HG02588 (cell line): ENCODE measurements around the gene NCKAP5.
"Not testable (repeated sequence)": the region's sequence is repeated elsewhere in the genome, so short reads cannot be mapped to it uniquely, and the experiment has no call there.

Experiments used
- ATAC-seq: cut with Tn5 transposase; IDR thresholded peaks from one replicate; pipeline ENCODE4 v1.9.1; 2021; ENCODE audit warnings: mild to moderate bottlenecking, moderate library complexity; ENCODE audit not compliant: unreplicated experiment

Gene NCKAP5

GRCh38 chr2:132875193-132875592 is 693.1 kb downstream of the NCKAP5 start:
- no peak for ATAC-seq

DNA sequence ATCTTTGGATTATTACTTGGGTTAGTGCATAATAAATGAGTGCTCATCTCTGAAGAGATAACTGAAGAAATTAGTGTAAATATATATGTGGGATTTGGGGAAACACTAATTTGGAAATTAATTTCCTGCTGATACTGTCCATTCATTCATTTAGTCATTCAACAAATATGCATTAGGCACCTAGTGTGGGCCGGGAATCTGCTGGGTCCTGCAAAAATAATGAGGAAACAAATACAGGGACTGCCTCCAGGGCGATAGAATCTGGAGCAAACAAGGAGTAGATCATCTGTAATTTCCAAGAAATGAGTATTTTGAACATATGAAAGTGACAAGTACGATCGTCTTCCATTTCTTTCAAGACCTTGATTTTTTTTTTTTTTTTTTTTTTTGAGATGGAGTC is 694.5 kb downstream of the NCKAP5 start:
- no peak for ATAC-seq

DNA sequence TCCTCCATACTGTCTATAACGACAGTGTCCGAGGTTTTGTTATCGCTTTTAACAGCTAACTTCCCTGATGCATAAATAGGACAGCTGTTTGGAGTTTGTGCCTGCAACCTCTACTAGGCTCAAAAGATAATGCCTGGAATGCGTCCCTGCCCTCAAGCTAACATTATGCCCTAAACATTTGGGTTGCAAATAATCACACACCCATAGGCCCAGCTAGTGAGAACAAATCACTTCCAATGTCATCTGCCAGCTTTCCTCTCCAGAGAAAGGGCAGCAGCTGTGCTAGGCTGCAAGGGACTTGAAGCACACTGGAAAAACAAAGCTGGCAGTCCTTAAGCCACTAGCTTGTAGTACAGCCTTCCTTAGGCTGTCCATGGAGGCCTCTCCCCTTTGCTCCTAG is 696.4 kb downstream of the NCKAP5 start:
- no peak for ATAC-seq

DNA sequence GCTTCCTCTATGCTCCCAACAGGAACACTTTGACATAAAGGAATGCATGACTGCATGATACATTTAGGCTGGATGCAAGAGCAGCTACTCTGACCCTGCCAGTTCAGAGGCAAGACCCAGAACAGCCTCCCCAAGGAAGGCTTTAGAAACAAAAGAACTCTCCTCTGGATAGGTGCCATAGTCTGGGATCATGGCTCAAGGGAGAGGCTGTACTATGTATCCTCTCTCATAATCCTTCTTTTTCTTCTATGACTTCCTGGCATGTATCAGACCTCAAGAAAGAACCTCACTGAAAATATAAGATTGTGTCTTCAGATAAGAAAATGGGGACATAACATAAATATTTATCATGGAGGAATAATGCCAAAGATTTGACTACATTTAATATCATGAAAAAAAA is 704.3 kb downstream of the NCKAP5 start:
- ATAC-seq, result no peak

DNA sequence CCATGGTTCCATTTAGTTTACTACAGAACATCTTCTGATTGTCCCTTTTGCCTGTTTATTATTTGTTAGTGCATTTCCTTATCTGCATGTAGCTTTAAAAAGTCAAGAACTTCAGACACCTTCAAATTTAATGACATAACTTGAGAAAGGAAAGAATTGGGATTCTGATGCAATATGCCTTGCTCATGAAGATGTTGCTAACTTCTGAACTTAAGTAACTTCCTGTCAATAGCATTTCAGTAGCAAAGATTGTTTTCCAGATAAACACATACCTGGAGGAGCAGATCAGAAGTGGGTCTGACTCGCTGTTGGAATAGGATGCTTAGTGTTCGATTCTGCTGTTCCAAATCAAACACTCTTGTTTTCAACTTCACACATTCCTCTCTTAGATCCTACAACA is 708.0 kb downstream of the NCKAP5 start:
- ATAC-seq, result no peak

DNA sequence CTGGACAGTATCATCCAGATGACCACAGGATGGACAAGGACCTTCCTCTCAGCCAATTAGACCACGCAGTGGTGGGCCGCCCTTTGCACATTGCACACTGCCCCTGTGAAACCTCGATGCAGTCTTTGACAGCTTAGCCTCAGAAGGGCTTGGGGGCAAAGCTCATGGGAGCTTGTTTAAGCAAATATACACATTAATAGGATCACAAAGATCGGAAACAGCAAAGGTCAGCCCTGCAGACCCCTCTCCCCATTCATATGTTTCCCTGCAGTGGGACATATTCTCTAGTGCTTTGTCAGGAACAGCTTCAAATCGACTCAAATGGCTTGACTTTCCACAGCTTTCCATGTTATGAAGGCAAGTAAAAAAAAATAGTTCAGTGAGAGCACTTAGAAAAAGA is 708.7 kb downstream of the NCKAP5 start:
- ATAC-seq, result no peak

DNA sequence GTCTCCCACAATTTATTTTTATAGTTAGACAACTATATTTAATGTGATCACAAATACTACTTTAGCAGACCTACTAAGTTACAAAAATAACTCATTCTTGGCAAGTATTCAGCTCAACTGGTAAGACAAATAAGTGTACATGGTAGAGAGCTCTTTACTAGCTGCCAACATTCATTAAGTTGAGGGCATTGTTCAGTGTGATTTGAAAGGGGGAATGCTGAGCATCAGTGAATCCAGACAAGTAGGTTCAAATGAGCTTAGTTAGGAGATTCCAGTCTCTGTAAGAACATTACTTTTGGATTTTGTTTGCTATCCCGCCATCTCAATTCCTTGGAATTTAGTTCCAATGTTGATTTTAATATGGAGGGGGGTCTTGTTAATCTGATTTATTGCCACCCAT is 710.9 kb downstream of the NCKAP5 start:
- no peak for ATAC-seq

- ATAC-seq, result no peak
Measured at GRCh38 chr2:132850688-132851087, 717.6 kb downstream of the NCKAP5 start.

DNA sequence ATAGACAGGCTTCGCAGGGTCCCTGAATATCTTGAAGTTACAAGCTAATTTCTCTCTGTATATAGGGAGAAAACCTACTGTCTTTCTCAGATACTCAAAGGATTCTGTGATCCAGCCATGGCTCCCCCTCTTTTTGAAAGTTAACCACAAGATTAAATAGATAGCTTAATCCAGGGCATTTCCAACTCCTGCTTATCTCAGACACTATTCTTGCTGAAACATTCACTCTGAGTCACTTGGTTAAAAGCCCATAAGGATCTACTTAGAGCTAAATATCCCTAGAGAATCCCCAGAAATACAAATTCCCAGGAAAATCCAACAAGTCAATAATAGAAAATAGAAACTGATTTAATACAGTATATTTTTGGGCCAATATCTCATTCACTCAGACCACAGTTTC is 719.1 kb downstream of the NCKAP5 start:
- no peak for ATAC-seq

- no peak for ATAC-seq
Measured at GRCh38 chr2:132845339-132845738, 722.9 kb downstream of the NCKAP5 start.

- no peak for ATAC-seq
Measured at GRCh38 chr2:132844585-132844984, 723.7 kb downstream of the NCKAP5 start.

GRCh38 chr2:132837769-132838168 is 730.5 kb downstream of the NCKAP5 start:
- no peak for ATAC-seq

DNA sequence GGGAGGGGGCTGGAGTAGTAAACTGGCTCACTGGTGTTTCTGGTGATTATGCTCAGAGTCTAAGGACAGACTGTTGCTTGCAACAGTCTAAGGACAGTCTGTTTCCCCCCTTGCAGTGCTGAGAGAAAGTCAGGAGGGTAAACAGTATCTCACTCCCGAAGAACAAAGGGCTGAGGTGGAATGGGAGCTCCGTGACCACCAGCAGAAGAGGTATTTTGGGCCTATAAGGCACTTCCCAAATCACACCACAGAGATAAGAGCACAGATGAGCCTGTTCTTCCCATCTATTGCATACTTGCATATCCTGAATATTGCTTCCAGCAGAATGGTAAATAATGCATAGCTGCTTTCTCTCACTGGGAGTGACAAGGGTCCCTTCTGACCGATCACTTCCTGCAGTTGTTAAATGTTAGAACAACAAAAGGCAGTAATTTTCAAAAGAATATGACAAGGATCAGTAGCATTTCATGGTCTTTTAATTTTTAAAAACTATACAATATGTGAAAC is 737.9 kb downstream of the NCKAP5 start:
- no peak for ATAC-seq

GRCh38 chr2:132825601-132826000 is 742.7 kb downstream of the NCKAP5 start:
- no peak for ATAC-seq

DNA sequence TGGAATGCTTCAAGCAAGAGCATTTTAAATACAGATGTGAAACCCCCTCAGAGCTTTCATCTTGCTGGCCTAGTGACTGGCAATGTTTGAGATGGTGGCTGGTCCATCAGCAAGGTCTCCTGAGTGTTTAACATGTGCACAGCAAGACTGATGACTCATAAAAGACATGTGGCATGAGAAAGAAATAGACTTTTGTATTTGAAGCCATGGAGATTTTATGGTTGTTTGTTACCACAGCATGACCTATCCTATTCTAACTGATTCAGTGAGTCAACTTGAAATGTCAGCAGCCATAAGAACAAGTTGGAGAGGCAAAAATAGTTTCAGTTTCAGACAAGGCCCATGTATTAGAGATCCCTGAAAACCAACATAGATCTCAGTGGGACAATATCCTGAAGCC is 743.5 kb downstream of the NCKAP5 start:
- ATAC-seq, result no peak

- no peak for ATAC-seq
Measured at GRCh38 chr2:132816234-132816633, 752.0 kb downstream of the NCKAP5 start.

- no peak for ATAC-seq
Measured at GRCh38 chr2:132815516-132815915, 752.7 kb downstream of the NCKAP5 start.

DNA sequence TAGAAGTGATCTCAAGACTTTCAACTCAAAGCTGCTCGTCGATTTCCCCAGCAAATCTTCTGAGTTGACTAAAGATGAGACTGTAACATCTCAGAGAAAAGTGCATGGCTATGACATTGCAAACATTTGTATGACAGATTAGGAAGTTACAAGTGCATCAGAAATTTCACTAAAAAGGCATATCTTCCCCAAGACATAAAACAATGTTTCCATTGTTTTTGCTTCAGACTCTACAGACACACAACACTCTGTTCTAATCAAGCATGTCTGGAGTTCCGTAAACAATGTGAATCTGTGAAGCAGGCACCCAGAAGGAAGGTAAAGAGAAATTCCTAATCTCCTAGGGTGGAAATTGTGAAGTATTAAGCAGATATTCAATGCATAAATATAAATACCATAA is 753.6 kb downstream of the NCKAP5 start:
- no peak for ATAC-seq

- ATAC-seq, result no peak
Measured at GRCh38 chr2:132813422-132813821, 754.8 kb downstream of the NCKAP5 start.

DNA sequence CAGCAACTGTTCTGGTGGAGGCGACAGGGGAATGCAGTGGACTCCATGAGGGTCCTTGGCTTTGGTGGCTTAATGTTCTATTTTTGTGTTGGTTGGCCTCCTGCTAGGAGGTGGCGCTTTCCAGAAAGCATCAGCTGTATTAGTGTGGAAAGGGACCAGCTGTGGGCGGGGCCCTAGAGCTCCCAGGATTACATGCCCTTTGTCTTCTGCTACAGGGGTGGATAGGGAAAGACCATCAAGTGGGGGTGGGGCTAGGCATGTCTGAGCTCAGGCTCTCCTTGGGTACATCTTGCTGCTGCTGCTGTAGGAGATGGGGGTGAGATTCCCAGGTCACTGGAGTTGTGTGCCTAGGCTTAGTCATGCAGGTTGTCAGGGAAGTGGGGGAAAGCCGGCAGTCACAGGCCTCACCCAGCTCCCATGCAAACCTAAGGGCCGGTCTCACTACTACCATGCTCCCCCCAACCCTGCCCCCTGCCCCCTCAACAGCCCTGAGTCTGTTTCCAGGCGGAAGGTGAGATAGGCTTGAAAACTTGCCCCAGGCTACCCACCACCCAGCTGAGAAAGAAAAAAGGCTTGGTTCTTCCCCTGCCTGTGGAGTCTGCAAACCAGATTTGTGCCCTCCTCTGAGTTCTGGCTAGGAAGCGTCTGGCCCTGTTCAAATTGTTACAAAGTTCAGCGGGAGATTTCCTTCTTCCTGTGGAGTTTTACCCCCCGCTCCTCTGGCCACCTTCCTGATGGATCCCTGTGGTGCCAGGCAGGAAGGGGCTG is 756.9 kb downstream of the NCKAP5 start:
- ATAC-seq, result no peak

DNA sequence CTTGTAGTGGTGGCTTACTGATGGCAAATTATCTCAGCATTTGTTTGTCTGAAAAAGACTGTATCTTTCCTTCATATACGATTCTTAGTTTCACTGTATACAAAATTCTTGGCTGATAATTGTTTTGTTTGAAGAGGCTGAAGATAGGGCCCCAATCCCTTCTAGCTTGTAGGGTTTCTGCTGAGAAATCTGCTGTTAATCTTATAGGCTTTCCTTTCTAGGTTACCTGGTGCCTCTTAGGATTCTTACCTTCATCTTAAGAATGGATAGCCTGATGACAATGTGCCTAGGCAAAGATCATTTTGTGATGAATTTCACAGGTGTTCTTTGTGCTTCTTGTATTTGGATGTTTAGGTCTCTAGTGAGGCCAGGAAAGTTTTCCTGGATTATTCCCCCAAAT is 758.3 kb downstream of the NCKAP5 start:
- not testable (repeated sequence) for ATAC-seq

DNA sequence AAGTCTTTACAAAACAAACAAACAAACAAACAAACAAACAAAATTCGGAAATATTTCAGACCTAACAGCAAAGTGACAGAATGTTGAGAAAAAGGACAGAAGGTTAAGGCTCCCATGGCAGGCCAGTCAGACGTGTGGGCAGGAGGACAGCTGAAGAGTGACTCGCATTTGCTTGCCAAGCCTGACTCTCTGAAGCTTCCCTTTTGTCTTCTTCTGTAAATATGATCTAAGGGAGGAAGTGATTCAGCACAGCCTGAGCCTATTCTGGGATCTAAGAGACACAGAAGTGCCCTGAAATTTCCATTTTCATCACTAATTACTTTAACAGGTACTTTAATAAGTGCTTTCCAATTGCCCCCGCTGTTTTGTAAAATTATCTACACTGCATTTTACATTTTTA is 764.2 kb downstream of the NCKAP5 start:
- ATAC-seq, result no peak

- ATAC-seq, result no peak
Measured at GRCh38 chr2:132798341-132798740, 769.9 kb downstream of the NCKAP5 start.
